Measurements from ENCODE around the gene ABTB1. TPM values are rescaled to one million over a fixed set of nuclear protein-coding genes. Genes with fewer than 3 reads are reported as not detected.

The ABTB1 gene
- total RNA-seq, 6 donors from 2014 or later = 28.0 to 262 (median 65.8) TPM

- H3K36me3 ChIP-seq = peaks cover 0 to 4% (median 2%) of the 10 kb centered on the region in 4 donors
- TF ChIP-seq EP300 (IDR thresholded peaks at IDR 0.05) (no peak), POLR2A (IDR thresholded peaks at IDR 0.05) (no peak), POLR2AphosphoS5 (IDR thresholded peaks at IDR 0.05) (no peak)
- TF ChIP-seq, protein P1, sequence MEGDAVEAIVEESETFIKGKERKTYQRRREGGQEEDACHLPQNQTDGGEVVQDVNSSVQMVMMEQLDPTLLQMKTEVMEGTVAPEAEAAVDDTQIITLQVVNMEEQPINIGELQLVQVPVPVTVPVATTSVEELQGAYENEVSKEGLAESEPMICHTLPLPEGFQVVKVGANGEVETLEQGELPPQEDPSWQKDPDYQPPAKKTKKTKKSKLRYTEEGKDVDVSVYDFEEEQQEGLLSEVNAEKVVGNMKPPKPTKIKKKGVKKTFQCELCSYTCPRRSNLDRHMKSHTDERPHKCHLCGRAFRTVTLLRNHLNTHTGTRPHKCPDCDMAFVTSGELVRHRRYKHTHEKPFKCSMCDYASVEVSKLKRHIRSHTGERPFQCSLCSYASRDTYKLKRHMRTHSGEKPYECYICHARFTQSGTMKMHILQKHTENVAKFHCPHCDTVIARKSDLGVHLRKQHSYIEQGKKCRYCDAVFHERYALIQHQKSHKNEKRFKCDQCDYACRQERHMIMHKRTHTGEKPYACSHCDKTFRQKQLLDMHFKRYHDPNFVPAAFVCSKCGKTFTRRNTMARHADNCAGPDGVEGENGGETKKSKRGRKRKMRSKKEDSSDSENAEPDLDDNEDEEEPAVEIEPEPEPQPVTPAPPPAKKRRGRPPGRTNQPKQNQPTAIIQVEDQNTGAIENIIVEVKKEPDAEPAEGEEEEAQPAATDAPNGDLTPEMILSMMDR (IDR thresholded peaks at IDR 0.05) = no peak
These were observed 36.7 kb downstream of the ABTB1 start for GRCh38 chr3:127709320-127710060.

GRCh38 chr3:127710155-127710941, 37.6 kb downstream of the ABTB1 start:
- ATAC-seq (ENCODE audit: low FRiP score in 2 of 2) = no peak
- TF ChIP-seq POLR2AphosphoS5 (IDR thresholded peaks at IDR 0.05) = no peak
- TF ChIP-seq POLR2A (IDR thresholded peaks at IDR 0.05) = no peak
- TF ChIP-seq EP300 (IDR thresholded peaks at IDR 0.05) = no peak
- TF ChIP-seq, protein P1 (IDR thresholded peaks at IDR 0.05) = no peak

More at GRCh38 chr3:127709320-127710060, 36.7 kb downstream of the ABTB1 start:
- DNase-seq (peak in 1 of 2 donors; percentile 12), ATAC-seq (ENCODE audit: low FRiP score in 2 of 2) (no peak)
- 78 to 92% methylated on average over 2 to 3 of the region's 3 CpGs for WGBS, 2 donors
- Histone ChIP-seq H3K27ac (no peak overlapping the region), H3K9me3 (no peaks in the 10 kb centered on the region), H3K27me3 (no peaks in the 10 kb centered on the region), H3K4me3 (no peak overlapping the region), H3K4me1 (peaks cover 13 to 27% (median 20%) of the 10 kb centered on the region in 4 donors)

GRCh38 chr3:127711021-127711695, 38.4 kb downstream of the ABTB1 start:
- ATAC-seq (ENCODE audit: low FRiP score in 2 of 2) (no peak), DNase-seq (peak in 1 of 2 donors; percentile 3)
- H3K27me3 ChIP-seq = no peaks in the 10 kb centered on the region
- no peak overlapping the region for H3K27ac ChIP-seq
- 84 to 86% methylated on average over 14 of the region's 14 CpGs for WGBS, 2 donors
- H3K4me3 ChIP-seq = no peak overlapping the region
- H3K9me3 ChIP-seq = no peaks in the 10 kb centered on the region
- TF ChIP-seq POLR2A (IDR thresholded peaks at IDR 0.05) (no peak), EP300 (IDR thresholded peaks at IDR 0.05) (no peak), POLR2AphosphoS5 (IDR thresholded peaks at IDR 0.05) (no peak)
- TF ChIP-seq, protein P1 (IDR thresholded peaks at IDR 0.05) = no peak
- peaks cover 0 to 3% (median 1%) of the 10 kb centered on the region in 4 donors for H3K36me3 ChIP-seq
- H3K4me1 ChIP-seq = peaks cover 20 to 40% (median 23%) of the 10 kb centered on the region in 4 donors

More at GRCh38 chr3:127710155-127710941, 37.6 kb downstream of the ABTB1 start:
- H3K36me3 ChIP-seq = peaks cover 0 to 4% (median 2%) of the 10 kb centered on the region in 4 donors
- DNase-seq = peak in 1 of 2 donors; percentile 8
- H3K9me3 ChIP-seq = no peaks in the 10 kb centered on the region
- no peak overlapping the region for H3K27ac ChIP-seq
- H3K4me1 ChIP-seq = peaks cover 15 to 35% (median 23%) of the 10 kb centered on the region in 4 donors
- 85% methylated on average over 15 to 18 of the region's 18 CpGs for WGBS, 2 donors
- H3K27me3 ChIP-seq = no peaks in the 10 kb centered on the region
- H3K4me3 ChIP-seq = no peak overlapping the region

DNA sequence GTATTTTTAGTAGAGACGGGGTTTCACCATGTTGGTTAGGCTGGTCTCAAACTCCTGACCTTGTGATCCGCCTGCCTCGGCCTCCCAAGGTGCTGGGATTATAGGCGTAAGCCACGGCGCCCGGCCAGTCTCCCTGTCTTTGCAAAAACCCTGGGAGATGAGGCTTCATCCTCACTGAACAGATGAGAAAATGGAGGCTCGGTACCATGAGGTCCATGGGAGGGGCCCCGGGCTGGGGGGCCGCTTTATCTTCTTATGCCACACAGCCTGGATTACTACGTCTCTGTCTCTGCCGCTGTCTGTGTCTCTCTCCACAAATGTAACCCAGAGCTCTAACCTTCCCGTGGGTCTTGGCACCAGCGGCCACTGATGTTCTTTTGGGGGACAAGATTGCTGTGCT, 39.1 kb downstream of the ABTB1 start:
- H3K4me1 ChIP-seq = peaks cover 20 to 40% (median 23%) of the 10 kb centered on the region in 4 donors
- no peaks in the 10 kb centered on the region for H3K27me3 ChIP-seq
- peak overlapping the region in 1 of 4 donors; percentile 49 for H3K27ac ChIP-seq
- no peak for DNase-seq
- TF ChIP-seq POLR2AphosphoS5 (IDR thresholded peaks at IDR 0.05) (no peak), POLR2A (IDR thresholded peaks at IDR 0.05) (no peak), EP300 (IDR thresholded peaks at IDR 0.05) (no peak)
- TF ChIP-seq, protein P1 (IDR thresholded peaks at IDR 0.05) = no peak
- H3K9me3 ChIP-seq = no peaks in the 10 kb centered on the region
- peaks cover 0 to 3% (median 0%) of the 10 kb centered on the region in 4 donors for H3K36me3 ChIP-seq
- no peak for ATAC-seq (ENCODE audit: low FRiP score in 2 of 2)
- H3K4me3 ChIP-seq = no peak overlapping the region
- WGBS, 2 donors = 95% methylated on average over 10 to 14 of the region's 14 CpGs
